Psoas muscle (tissue), 8 donors: ENCODE data around the gene XXYLT1. TPM values are rescaled to one million over a fixed set of nuclear protein-coding genes. Genes with fewer than 3 reads are reported as not detected.

Experiments used
- ATAC-seq, 4 donors: fragments of 200-7000 bp; cut with Tn5 transposase; one replicate each; pipeline ENCODE4 v1.9.1; 2020; ENCODE audit warnings: moderate library complexity in 3 of 4, mild to moderate bottlenecking in 2 of 4
- DNase-seq, 2 donors: peaks; one replicate each; pipeline ENCODE4 v3.0.0-alpha.2; 2020
- H3K27ac ChIP-seq: fragments of 200-600 bp; one replicate; pipeline ENCODE4 v1.8.0; 2022
- H3K27me3 ChIP-seq, 3 donors: fragments of 200-600 bp in 1 of 3; one replicate each; pipeline versions ENCODE4 v1.6.1 to v1.8.0; 2013 to 2022; ENCODE audit warnings: low read length in 2 of 3, mild to moderate bottlenecking in 2 of 3, moderate library complexity in 1 of 3; ENCODE audit not compliant: insufficient read depth in 3 of 3
- H3K36me3 ChIP-seq, 2 donors: fragments of 200-600 bp in 1 of 2; one replicate each; pipeline versions ENCODE4 v1.6.1 to v1.8.0; 2013 to 2022; ENCODE audit warnings: low read depth in 1 of 2, mild to moderate bottlenecking in 1 of 2, moderate library complexity in 1 of 2; ENCODE audit not compliant: insufficient read depth in 1 of 2
- H3K4me1 ChIP-seq: fragments of 200-600 bp; one replicate; pipeline ENCODE4 v1.8.0; 2022
- H3K4me3 ChIP-seq: fragments of 200-600 bp; one replicate; pipeline ENCODE4 v1.8.0; 2022; ENCODE audit warnings: mild to moderate bottlenecking
- H3K9me3 ChIP-seq: fragments of 200-600 bp; one replicate; pipeline ENCODE4 v1.8.0; 2022
- WGBS, 3 donors: extraction: QIAGEN DNeasy Blood & Tissue Kit; methylation state at CpG; one replicate each; pipeline versions ENCODE4 v1.1.6 to v1.1.7; 2013; 5-methylcytosine and 5-hydroxymethylcytosine counted together
- intact Hi-C, 2 donors: fragments of 100-400 bp; cut with DNase I; formaldehyde crosslinking; loops; one replicate each; pipeline versions ENCODE4 v1.11.0 to v1.14.2; 2022
- polyA plus RNA-seq, 3 donors: library from polyadenylated mRNA; stranded (reverse); fragments of 200-250 nt; gene quantifications; one replicate each; pipeline ENCODE4 v1.2.3, GENCODE V29; 2013
- total RNA-seq, 4 donors: library from RNA; stranded (reverse); fragmentation: NEBNext Ultra II Directional in 2 of 4; extraction: Animal tissue kit (Norgen Biotek cat#: 25700) in 2 of 4; gene quantifications; one replicate each; pipeline versions ENCODE4 v1.2.1 to v1.2.4, GENCODE V29; 2021 to 2023
- TF ChIP-seq, protein P1 (sequence below): fragments of 200-600 bp; IDR thresholded peaks from one replicate; pipeline ENCODE4 v1.8.0; 2022; ENCODE audit warnings: antibody characterized with exemption
- donor health status: healthy with polysubstance abuse.
- donor health status: DM: no; HTN: no; CAD: no; lungs with moderate emphysema.
- donor health status: Bipolar disorder and iron deficiency.
- donor health status: healthy.
- donor health status: DM: yes; HTN: yes; CAD: no.
- donor health status: DM: no; HTN: no; CAD: no.
- donor health status: DM: no; HTN: no; CAD: no.
- donor health status: DM: yes; HTN: yes; CAD: no.

Gene XXYLT1
- total and polyA plus RNA-seq, 7 donors: 0.86 to 3.5 (median 1.8) TPM

GRCh38 chr3:195080125-195080524 lies 190.8 kb downstream of the XXYLT1 start:
- Histone ChIP-seq H3K27ac (peak overlapping the region; percentile 4), H3K27me3 (no peaks in the 10 kb centered on the region), H3K9me3 (no peaks in the 10 kb centered on the region), H3K4me3 (no peak overlapping the region), H3K36me3 (no peaks in the 10 kb centered on the region), H3K4me1 (peaks cover 27% of the 10 kb centered on the region)
- intact Hi-C loops: no loop called here
- 57 to 59% (median 57%) methylated on average over 3 of the region's 3 CpGs for WGBS, 3 donors
- peak in 3 of 4 donors; percentile 9 to 20 (median 11) for ATAC-seq
- peak in 1 of 2 donors; percentile 53 for DNase-seq
- TF ChIP-seq, protein P1, sequence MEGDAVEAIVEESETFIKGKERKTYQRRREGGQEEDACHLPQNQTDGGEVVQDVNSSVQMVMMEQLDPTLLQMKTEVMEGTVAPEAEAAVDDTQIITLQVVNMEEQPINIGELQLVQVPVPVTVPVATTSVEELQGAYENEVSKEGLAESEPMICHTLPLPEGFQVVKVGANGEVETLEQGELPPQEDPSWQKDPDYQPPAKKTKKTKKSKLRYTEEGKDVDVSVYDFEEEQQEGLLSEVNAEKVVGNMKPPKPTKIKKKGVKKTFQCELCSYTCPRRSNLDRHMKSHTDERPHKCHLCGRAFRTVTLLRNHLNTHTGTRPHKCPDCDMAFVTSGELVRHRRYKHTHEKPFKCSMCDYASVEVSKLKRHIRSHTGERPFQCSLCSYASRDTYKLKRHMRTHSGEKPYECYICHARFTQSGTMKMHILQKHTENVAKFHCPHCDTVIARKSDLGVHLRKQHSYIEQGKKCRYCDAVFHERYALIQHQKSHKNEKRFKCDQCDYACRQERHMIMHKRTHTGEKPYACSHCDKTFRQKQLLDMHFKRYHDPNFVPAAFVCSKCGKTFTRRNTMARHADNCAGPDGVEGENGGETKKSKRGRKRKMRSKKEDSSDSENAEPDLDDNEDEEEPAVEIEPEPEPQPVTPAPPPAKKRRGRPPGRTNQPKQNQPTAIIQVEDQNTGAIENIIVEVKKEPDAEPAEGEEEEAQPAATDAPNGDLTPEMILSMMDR: no peak

- ATAC-seq (no peak), DNase-seq (peak in 1 of 2 donors; percentile 23)
- intact Hi-C loops: no loop called here
- Histone ChIP-seq H3K4me3 (no peak overlapping the region), H3K27me3 (no peaks in the 10 kb centered on the region), H3K36me3 (no peaks in the 10 kb centered on the region), H3K4me1 (peaks cover 27% of the 10 kb centered on the region), H3K27ac (no peak overlapping the region), H3K9me3 (no peaks in the 10 kb centered on the region)
- TF ChIP-seq, protein P1: no peak
- 72 to 76% (median 73%) methylated on average over 5 of the region's 5 CpGs for WGBS, 3 donors
Observed at GRCh38 chr3:195079636-195080035, 191.3 kb downstream of the XXYLT1 start.

GRCh38 chr3:195078891-195079440 lies 192.0 kb downstream of the XXYLT1 start:
- DNase-seq: peak in 1 of 2 donors; percentile 29
- Histone ChIP-seq H3K36me3 (no peaks in the 10 kb centered on the region), H3K27ac (no peak overlapping the region), H3K9me3 (no peaks in the 10 kb centered on the region), H3K4me1 (peaks cover 27% of the 10 kb centered on the region), H3K4me3 (no peak overlapping the region), H3K27me3 (no peaks in the 10 kb centered on the region)
- 74 to 84% (median 82%) methylated on average over 12 of the region's 12 CpGs for WGBS, 3 donors
- intact Hi-C loops: no loop called here
- ATAC-seq: no peak
- TF ChIP-seq, protein P1: no peak

GRCh38 chr3:195077611-195078540 lies 193.1 kb downstream of the XXYLT1 start:
- H3K9me3 ChIP-seq: no peaks in the 10 kb centered on the region
- TF ChIP-seq, protein P1: no peak
- H3K36me3 ChIP-seq: no peaks in the 10 kb centered on the region
- H3K4me1 ChIP-seq: peaks cover 28% of the 10 kb centered on the region
- DNase-seq (peak in 1 of 2 donors; percentile 15), ATAC-seq (no peak)
- H3K27me3 ChIP-seq: no peaks in the 10 kb centered on the region
- 87 to 88% (median 88%) methylated on average over 28 to 29 of the region's 29 CpGs for WGBS, 3 donors
- H3K27ac ChIP-seq: no peak overlapping the region
- intact Hi-C loops: no loop called here
- no peak overlapping the region for H3K4me3 ChIP-seq
